ENCODE results near the gene G3BP2. TPM values are rescaled to one million over a fixed set of nuclear protein-coding genes. Genes with fewer than 3 reads are reported as not detected.

G3BP2 gene
- total and polyA plus RNA-seq, 2 of the 8 experiments (the other 6 are each of a cell fraction or from before 2014, with no cell fraction given): 83.7 to 378 TPM

DNA sequence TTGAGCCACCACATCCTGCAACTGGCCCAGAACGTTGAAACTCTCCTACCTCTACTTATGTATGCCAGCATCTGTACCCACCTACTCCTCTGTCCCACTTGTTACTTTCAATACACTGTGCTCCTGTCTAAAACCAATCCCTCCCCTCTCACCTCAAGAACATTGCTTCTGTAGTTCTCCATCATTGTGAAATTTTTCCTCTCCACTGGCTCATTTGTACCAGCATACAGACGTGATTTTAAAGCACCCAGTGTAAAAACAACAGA is 25.7 kb upstream of the G3BP2 start:
- no peak overlapping the region for H3K23ac ChIP-seq (ENCODE audit: insufficient read length)
- no peaks in the 10 kb centered on the region; the same call in 1 of the 2 replicates for H3K79me1 ChIP-seq (ENCODE audit: low read depth, low read length)
- no peak overlapping the region for H2BK120ac ChIP-seq (replicated peaks; ENCODE audit: low read depth, low read length)
- CTCF ChIA-PET (ENCODE audit: partially characterized antibody): interaction anchor here (0.6 to 1.5 kb wide), 3 partner anchors 11 to 1495 kb away, joined by 3 to 4 read pairs (median 4); no protein-coding TSS in a partner anchor
- no peak overlapping the region for H3K14ac ChIP-seq (ENCODE audit: insufficient read length)
- H4K5ac ChIP-seq (ENCODE audit: insufficient read length, low read depth, low read length): no peak overlapping the region
- H3K4ac ChIP-seq (replicated peaks; ENCODE audit: insufficient read length, low read depth, low read length): no peak overlapping the region
- no peak overlapping the region for H4K91ac ChIP-seq (replicated peaks; ENCODE audit: insufficient read length, low read length)
- H2BK15ac ChIP-seq (ENCODE audit: low read length): no peak overlapping the region
- H3K18ac ChIP-seq (ENCODE audit: extremely low read depth, low read length): no peak overlapping the region
- H3K79me2 ChIP-seq (ENCODE audit: control insufficient read depth in 1 of 2, insufficient read depth in 2 of 2, low read length in 2 of 2): peaks cover 4 to 89% of the 10 kb centered on the region in 2 experiments
- 0 out of 2 replicates have a peak, but pooled peaks cover 2% of the 10 kb centered on the region for H3K23me2 ChIP-seq (ENCODE audit: low read depth, low read length)
- H4K20me1 ChIP-seq (replicated peaks in 1 of 2; ENCODE audit: control insufficient read depth in 1 of 2, insufficient read depth in 2 of 2, low read length in 2 of 2): no peaks in the 10 kb centered on the region
- H3K27me3 ChIP-seq (replicated peaks in 1 of 4; ENCODE audit: control insufficient read depth in 3 of 4, extremely low read depth in 1 of 4, insufficient read depth in 3 of 4, low read length in 3 of 4): no peaks in the 10 kb centered on the region
- 92% methylated on average over 2 of the region's 2 CpGs; no CpG with 5 or more reads in 1 of the 2 experiments for WGBS, 2 experiments (ENCODE audit: extremely low coverage in 1 of 2, insufficient coverage in 1 of 2, insufficient read length in 1 of 2, insufficient replicate concordance in 2 of 2, low coverage in 1 of 2, low lambda C conversion rate in 2 of 2, missing lambda C conversion rate in 1 of 2)
- TF ChIP-seq RXRA (IDR thresholded peaks at IDR 0.05; ENCODE audit: insufficient read depth, low read depth, low read length) (no peak), RNF2 (IDR thresholded peaks at IDR 0.05; ENCODE audit: borderline replicate concordance, low read depth, low read length, missing control alignments, poor library complexity, severe bottlenecking) (no peak), NANOG (IDR thresholded peaks at IDR 0.05; ENCODE audit: insufficient read depth, low read depth, low read length, poor library complexity, severe bottlenecking) (no peak), MAFK (IDR thresholded peaks at IDR 0.05; ENCODE audit: low read depth, low read length) (no peak), KDM4A (IDR thresholded peaks at IDR 0.05; ENCODE audit: low read depth, low read length, severe bottlenecking) (no peak), TAF1 (IDR thresholded peaks at IDR 0.05; ENCODE audit: low read depth, low read length) (no peak), EP300 (IDR thresholded peaks at IDR 0.05; ENCODE audit: borderline replicate concordance in 1 of 2, low read depth in 2 of 2, low read length in 2 of 2) (no peak), FOSL1 (IDR thresholded peaks at IDR 0.05; ENCODE audit: insufficient read depth, low read depth, low read length) (no peak), POLR2A (IDR thresholded peaks at IDR 0.05; ENCODE audit: control extremely low read depth in 1 of 2, low read depth in 2 of 2, low read length in 2 of 2) (no peak), KDM1A (IDR thresholded peaks at IDR 0.05; ENCODE audit: borderline replicate concordance, low read length) (no peak), JUND (IDR thresholded peaks at IDR 0.05; ENCODE audit: low read length) (no peak), SAP30 (IDR thresholded peaks at IDR 0.05; ENCODE audit: insufficient read depth, insufficient replicate concordance, low read length) (no peak)
- H3K4me3 ChIP-seq (ENCODE audit: extremely low read depth in 1 of 4, insufficient read depth in 2 of 4, low read depth in 3 of 4, low read length in 4 of 4): no peak overlapping the region
- peaks cover 0 to 17% (median 5%) of the 10 kb centered on the region in 4 experiments; a peak in 4 of 8 replicates for H3K36me3 ChIP-seq (ENCODE audit: control insufficient read depth in 2 of 4, insufficient read depth in 4 of 4, low read length in 3 of 4)
- no peak for DNase-seq (ENCODE audit: low read depth in 1 of 2, low spot score in 2 of 2)
- no peak overlapping the region for H2AFZ ChIP-seq (ENCODE audit: low read length)
- H3K9me3 ChIP-seq (ENCODE audit: insufficient read depth in 2 of 2, low read depth in 1 of 2, low read length in 1 of 2): no peaks in the 10 kb centered on the region
- H3K4me2 ChIP-seq (ENCODE audit: insufficient read depth in 1 of 2, low read depth in 2 of 2, low read length in 2 of 2): no peak overlapping the region
- no peak overlapping the region for H2BK5ac ChIP-seq (ENCODE audit: low read depth, low read length)
- FAIRE-seq: no peak
- H3K56ac ChIP-seq (replicated peaks; ENCODE audit: insufficient read length, low read depth, low read length): no peak overlapping the region
- no peak overlapping the region for H3K9ac ChIP-seq (replicated peaks in 1 of 4; ENCODE audit: extremely low read depth in 1 of 4, low read depth in 3 of 4, low read length in 3 of 4)
- H3K4me1 ChIP-seq (replicated peaks in 1 of 4; ENCODE audit: control insufficient read depth in 3 of 4, insufficient read depth in 4 of 4, low read length in 3 of 4): peaks cover 9 to 15% (median 12%) of the 10 kb centered on the region in 4 experiments; a peak in 6 of 7 replicates
- POLR2A ChIA-PET (ENCODE audit: partially characterized antibody): interaction anchor here (1.0 to 2.4 kb wide), 4 partner anchors 25 to 69 kb away, joined by 3 to 11 read pairs (median 3); partner anchors contain the start of genes G3BP2 and USO1
- no peak overlapping the region for H4K8ac ChIP-seq (ENCODE audit: extremely low read depth, insufficient read depth, low read length)
- H3K27ac ChIP-seq (ENCODE audit: low read depth, low read length): 0 out of 2 replicates have a peak overlapping the region, but pooled peaks have one; percentile 32
- H2BK12ac ChIP-seq (ENCODE audit: low read depth, low read length): 0 out of 2 replicates have a peak overlapping the region, but pooled peaks have one; percentile 2
- H2AK5ac ChIP-seq (ENCODE audit: low read depth, low read length): no peak overlapping the region
- no peak overlapping the region for H2BK20ac ChIP-seq (ENCODE audit: low read length)
